T47D (cell line): ENCODE results near the gene SEMA3F.

Experiments
- DNase-seq, 2 experiments: peaks; one replicate each; pipeline versions ENCODE4 v3.0.0 to v3.0.0-alpha.2; 2011 to 2012; ENCODE audit warnings: low read depth in 1 of 2, low spot score in 1 of 2
- JUND ChIP-seq: IDR thresholded peaks from 2 replicates; pipeline ENCODE4 v1.6.1; 2012; ENCODE audit warnings: low read depth
- in situ Hi-C: cut with HindIII; loops from 2 replicates; pipeline ENCODE4 v1.10.0; 2016; ENCODE audit warnings: low sequenced_read_pairs, low pct_unique_long_range_greater_than_20kb

The SEMA3F gene

DNA sequence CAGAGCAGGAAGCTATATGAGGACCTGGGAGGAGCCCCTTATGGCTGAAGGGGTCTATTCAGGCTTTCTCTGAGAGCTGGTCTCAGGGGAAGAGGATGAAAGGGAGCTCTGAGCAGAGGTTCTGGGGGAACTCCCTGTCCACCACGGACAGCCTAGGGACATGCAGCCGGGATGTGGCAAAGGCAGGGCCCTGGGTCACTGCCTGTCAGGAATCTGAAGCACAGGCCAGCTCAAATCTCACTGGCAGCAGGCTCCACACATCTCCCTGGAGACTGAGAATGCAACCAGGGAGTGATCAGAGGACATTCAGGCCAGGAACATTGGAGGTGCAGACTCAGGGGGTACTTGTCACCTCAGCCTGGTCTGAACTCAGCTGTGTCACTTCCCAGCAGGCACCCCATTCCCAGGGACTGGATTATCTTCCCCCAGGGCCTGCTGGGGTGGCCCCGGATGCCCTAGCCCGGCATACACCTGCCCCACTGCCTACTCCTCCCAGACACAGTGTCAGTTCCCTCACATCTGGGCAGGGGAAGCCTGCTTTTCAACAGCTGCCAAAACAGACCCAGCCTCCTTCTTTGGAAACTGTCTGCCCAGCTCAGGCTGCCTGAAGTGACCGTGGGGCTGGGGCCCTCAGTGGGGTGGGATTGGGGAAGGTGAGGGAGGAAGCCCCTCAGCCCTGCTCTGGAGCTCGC, 18.3 kb upstream of the SEMA3F start:
- TF ChIP-seq JUND, result no peak
- no peak for DNase-seq
- in situ Hi-C loops, result no loop called here

DNA sequence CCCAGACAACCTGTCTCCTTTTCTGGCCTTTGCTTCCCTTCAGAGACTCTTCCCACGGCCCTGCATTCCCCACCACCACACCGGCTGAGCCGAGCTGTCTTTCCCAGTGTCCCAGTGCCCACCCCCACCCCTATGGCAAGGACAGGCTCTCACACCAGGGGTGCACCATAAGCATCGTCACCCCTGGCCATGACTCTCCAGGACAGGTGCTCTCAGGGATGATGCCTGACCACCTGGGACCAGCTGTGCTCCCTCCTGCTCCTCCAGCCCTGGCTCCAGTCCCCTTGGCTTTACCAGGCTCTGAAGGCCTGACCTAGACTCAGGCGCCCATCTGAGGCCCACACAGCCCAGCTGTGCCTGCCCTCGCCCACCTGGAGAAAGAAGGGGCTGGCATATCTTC, 17.6 kb upstream of the SEMA3F start:
- DNase-seq, result no peak

DNA sequence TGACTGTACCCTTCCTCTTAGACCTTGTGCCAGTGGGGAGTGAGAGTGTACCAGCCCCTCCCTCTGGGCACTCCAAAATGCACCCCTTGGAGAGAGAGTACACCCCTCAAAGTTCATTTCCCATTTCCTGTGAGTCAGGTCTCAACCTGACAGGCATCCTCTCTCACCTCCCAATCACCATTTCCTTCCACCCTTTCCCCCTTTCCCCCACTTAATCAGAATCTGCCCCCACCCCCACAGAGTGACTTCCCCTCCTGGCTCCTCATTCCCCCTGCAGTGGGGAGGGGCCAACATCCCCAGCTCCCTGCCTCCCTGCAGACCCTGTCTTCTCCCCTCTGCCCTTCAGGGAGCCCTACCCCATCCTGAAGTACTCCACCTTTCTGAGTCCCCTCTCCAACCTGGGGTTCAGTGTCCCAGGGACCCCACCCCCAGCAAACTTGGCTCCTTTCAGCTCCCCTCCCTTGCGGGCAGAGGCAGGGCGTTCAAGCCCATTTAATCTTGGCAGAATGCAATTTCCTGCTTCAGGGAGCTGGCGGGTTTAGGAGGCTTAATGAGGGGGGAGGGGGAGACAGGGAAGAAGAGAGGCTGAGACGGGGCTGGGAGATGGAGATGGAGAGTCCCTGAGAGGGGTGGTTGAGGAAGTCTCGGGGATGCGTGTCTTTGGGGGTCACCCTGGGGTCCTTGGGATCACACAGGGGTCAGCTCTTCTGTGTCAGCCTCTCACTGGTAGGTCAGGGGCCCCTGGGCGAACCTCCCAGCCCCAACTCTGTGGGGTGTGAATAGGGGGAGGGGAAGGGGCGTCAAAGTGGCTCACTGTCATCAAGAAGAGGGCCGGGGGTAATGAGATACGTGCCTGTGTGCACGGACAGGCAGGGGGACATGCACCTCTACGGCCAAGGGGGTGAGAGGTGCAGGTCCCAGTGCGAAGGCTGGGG, 16.6 kb upstream of the SEMA3F start:
- in situ Hi-C loops, result no loop called here
- TF ChIP-seq JUND, result no peak
- DNase-seq, result no peak

More for the DNA sequence above, 17.6 kb upstream of the SEMA3F start:
- in situ Hi-C loops, result no loop called here
- no peak for TF ChIP-seq JUND

DNA sequence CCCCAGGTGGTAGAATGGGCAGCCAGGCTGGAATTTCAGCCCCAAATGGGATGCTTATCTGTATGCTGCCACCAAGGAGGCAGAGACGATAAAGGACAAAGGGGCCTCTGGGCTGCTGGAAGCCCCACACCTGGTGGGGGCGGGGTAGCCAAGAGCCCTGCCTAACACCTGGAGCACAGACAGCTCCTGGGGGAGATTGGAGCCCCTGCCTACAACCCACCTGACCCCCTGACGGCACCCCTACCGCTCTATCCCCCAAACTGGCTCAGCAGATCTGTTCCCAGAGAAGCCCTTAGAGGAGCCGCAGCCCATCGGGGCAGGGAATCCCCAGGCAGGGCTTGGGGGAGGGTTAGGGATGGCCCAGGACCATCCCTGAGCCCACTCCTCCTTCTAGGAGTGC, 15.8 kb upstream of the SEMA3F start:
- no peak for TF ChIP-seq JUND
- in situ Hi-C loops, result no loop called here
- DNase-seq, result no peak

DNA sequence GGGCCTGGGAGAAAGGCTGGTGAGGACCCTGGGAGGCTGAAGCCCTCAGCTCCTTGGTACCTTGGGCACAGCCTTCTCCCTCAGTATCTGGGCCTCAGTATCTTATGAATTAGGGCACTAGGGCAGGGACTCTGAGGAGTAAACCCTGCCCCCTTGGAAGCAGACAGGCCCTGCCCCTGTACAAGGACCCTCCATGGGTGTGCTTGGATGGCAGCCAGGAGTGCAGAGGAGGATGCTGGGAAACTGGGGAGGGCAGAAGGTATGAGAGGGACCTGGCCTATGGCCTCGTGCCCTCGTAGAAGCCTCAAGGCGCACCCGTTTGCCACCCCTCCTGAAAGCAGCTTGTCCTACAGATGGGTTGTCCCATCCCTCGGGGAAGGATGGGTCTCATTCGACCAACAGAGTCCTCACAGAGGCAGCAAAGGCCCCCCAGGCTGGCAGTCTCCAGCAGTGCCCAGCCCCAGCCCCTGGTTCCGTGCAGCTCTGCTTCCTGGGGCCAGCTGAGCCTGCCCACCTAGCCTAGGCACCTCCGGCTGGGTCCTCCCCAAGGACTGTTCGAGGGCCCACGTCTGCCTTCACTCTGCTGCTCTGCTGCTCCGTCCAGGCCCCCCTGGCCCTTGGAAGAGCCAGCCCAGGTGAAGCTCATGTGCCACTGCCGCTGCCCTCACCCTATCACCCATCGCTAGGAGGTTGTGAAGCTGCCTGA, 15.3 kb upstream of the SEMA3F start:
- in situ Hi-C loops, result no loop called here
- no peak for DNase-seq
- TF ChIP-seq JUND, result no peak

DNA sequence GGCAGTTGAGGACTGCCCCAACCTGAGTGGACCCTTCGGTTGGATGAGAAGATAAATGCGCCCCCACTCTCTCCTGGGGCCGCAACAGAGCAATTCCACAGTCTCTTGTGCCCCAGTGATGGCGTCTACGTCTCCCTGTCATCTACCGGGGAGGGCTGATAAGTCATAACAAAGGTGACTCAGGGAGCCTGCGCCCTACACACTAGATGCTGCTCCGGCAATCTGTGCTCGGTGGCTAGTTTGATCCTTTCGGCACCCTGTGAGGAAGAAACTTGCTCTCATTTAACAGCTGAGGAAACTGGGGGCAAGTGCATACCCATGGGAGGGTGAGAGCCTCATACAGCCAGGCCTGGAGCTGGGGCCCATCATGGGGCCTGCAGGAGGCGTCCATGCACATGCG, 14.1 kb upstream of the SEMA3F start:
- no peak for TF ChIP-seq JUND
- DNase-seq, result no peak
- in situ Hi-C loops, result no loop called here

DNA sequence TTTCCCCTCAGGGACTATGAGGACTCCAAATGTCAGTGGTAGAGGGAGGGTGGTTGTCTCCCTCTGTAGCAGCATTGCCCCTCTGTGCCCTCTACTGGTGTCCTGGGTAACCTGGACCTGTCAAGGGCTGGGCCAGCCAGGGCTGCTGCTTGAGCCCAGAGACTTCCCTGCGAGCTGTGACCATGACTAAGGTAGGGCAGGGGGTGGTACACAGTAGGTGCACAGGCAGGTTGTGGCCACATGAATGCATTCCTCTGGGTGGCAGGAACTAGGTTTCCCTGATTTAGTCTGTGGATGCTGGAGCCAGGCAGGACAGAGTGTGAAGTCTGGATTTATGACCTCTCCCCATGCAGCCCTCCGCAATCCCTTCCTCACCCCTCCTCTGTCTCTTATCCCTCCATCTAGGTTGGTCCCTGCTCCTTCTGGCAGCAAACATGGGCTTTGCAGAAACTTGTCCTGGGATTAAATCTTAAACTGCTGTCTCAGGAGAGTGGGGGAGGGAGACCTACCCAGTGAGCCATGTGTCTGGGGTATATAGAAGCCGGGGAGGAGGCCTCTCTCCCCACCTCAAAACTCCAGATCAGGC, 8.7 kb upstream of the SEMA3F start:
- TF ChIP-seq JUND, result no peak
- in situ Hi-C loops, result no loop called here
- DNase-seq, result peak in 1 of 2 experiments; percentile 82

DNA sequence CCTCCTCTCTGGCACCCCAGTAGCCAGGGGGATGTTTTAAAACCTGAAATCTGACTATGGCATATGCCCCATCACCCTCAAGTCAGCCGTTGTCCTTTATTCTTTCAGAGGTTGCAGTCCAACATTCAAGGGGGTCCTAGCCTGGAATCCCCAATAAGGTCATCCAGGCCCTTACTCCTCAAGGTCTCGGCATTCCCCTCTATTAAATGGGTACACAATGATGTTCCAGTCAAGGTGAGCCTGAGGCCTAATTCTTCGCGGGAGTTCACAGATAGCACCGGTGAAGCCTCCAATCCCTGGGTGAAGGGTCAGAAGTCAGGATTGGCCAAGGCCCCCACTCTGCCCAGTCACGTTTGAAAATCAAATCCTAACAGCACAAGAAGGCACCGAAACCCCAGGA, 8.1 kb upstream of the SEMA3F start:
- no peak for TF ChIP-seq JUND
- in situ Hi-C loops, result no loop called here
- DNase-seq, result no peak

DNA sequence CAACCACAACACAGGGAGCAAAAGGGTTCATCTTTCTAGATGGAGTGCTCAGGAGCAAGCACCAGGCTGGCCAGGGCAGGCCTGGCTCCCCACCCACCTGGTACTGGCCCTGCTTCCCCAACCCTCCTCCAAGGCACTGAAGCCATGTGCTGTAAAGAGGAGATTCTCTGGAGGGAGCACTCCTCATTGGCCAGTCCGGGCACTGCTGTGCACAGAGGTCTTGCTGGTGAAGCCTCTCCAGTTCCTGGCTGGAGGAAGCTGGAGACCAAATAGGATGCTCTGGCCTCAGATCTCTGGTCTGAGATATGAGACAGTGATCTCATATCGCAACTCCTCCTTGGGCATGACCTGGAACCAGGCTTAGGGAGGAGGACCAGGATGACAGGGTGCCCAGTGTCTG, 7.7 kb upstream of the SEMA3F start:
- in situ Hi-C loops, result no loop called here
- TF ChIP-seq JUND, result no peak
- DNase-seq, result no peak

DNA sequence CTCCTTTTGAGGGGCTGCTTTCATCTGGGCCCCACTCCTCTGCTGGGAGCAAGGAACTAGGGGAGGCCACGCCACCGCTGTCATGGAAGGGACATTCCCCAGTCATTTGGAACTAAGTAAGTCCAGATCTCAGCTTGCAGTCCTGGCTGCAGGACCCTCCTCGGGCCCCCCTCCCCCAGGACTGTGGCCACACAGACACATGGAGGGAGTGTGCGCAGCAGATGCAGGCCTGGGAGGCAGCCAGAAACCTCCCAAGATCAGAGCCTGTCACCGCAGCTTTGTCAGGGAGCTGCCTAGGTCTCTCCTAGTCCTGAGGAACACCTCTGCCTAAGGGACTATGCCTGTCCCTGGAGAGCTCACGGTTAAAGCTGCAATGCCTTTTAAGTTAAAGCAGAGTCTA, 7.3 kb upstream of the SEMA3F start:
- in situ Hi-C loops, result no loop called here
- no peak for DNase-seq
- no peak for TF ChIP-seq JUND

DNA sequence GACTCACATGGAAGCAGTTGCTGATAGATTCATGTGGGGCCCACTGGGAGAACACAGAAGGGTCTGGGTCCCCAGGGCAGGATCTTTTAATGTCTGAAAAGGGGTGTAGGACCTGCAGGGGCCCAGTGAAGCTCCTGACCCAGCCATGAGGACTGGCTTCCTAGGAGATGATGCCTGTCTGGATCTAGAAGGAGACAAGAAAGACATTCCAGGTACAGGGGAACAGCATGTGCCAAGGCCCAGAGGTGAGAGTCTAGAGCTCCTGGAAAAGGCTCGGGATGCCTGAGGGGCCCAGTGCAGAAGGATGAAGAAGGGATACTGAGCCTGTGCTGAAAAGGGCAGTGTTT, 4.7 kb upstream of the SEMA3F start:
- in situ Hi-C loops, result no loop called here
- no peak for TF ChIP-seq JUND
- DNase-seq, result no peak

DNA sequence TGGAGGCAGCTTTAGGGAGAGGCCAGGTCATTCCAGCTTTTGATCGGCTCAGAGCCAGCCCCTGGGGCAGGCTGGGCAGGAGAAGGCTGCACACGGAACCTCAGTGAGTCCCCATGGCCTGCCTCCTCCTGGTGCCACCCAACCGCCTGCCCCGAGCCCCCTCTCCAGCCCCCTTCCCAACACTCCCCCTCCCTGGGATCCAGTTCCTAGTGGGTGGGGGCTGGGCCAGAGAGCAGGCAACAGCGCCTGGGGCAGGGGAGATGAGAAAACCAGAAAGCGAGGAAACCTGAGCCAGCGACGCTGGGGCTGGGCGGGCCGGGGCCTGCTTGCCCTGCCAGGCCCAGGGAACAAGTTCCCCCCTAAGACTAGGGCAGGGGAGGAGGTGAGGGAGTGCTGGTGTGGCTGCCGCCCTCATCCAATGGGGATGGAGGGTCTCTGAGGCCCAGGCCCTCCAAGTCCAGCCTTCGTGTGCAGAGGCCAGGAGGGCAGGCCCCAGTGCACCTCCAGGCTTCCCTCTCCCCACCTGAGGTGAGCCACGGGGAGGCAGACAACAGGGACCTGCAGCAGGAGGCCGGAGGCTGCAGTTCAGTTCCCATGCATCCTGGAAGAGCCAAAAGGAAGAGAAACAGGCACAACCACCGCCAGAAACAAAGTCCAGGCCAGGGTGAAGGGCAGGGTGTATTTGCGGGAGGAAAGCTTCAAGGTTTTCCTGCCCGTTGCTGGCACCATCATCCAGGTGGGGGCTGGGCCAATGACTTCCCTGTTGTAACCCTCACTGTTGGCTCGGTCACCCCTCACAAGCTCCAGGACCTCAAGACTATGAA, 4.0 kb upstream of the SEMA3F start:
- TF ChIP-seq JUND, result no peak
- in situ Hi-C loops, result no loop called here
- peak; percentile 49 to 97 for DNase-seq
